ENCODE data around the gene SLC44A5. TPM values are rescaled to one million over a fixed set of nuclear protein-coding genes. Genes with fewer than 3 reads are reported as not detected.

Gene SLC44A5
- total and polyA plus RNA-seq, 2 donors (not counting 1 experiment from before 2014, with no cell fraction given) = 2.8 to 4.2 TPM

DNA sequence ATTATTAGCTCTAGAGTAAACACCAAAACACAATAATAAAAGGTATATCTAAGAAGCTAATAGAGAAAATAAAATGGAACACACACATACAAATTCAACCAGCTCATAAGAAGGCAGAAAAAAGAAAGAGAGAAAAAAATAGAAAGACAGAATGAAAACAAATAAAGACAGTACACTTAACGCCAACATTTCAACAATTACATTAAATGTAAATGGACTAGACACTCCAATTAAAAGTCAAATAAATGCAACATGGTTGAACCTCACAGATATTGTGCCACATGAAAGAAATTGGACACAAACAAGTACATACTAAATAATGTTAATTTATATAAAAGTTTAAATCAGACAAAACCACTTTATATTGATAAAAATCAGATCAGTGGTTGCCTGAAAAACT lies 56.0 kb downstream of the SLC44A5 start:
- no peak for DNase-seq
- no peak for ATAC-seq (ENCODE audit: low read depth)
- Histone ChIP-seq H2AFZ (ENCODE audit: insufficient read depth, low read depth, low read length, poor library complexity, severe bottlenecking) (no peak overlapping the region), H3K79me2 (ENCODE audit: control insufficient read depth, insufficient read depth, low read length) (no peaks in the 10 kb centered on the region), H3K27me3 (replicated peaks in 1 of 4; ENCODE audit: control extremely low read depth in 1 of 4, control insufficient read depth in 3 of 4, insufficient read depth in 4 of 4, low read length in 3 of 4) (no peaks in the 10 kb centered on the region), H3K9ac (ENCODE audit: low read length) (no peak overlapping the region), H4K20me1 (ENCODE audit: control insufficient read depth, insufficient read depth, low read length, poor library complexity, severe bottlenecking) (no peaks in the 10 kb centered on the region), H3K4me3 (ENCODE audit: control extremely low read depth in 1 of 5, extremely low read depth in 1 of 5, insufficient read depth in 1 of 5, low read depth in 2 of 5, low read length in 4 of 5) (no peak overlapping the region), H3K36me3 (replicated peaks in 1 of 2; ENCODE audit: control extremely low read depth in 1 of 2, control insufficient read depth in 1 of 2, extremely low read depth in 1 of 2, insufficient read depth in 2 of 2, low read length in 1 of 2) (no peaks in the 10 kb centered on the region), H3K4me1 (ENCODE audit: control insufficient read depth in 2 of 2, insufficient read depth in 2 of 2, low read length in 2 of 2) (no peaks in the 10 kb centered on the region), H3K27ac (ENCODE audit: low read length in 2 of 2) (no peak overlapping the region), H3K4me2 (replicated peaks; ENCODE audit: low read depth, low read length, poor library complexity, severe bottlenecking) (no peak overlapping the region), H3K9me3 (ENCODE audit: control extremely low read depth in 1 of 3, control insufficient read depth in 2 of 3, insufficient read depth in 1 of 3, low read length in 2 of 3) (peaks cover 0 to 1% (median 0%) of the 10 kb centered on the region in 3 donors)
- Mint-ChIP-seq H3K27ac (no peak overlapping the region), H3K4me1 (no peaks in the 10 kb centered on the region), H3K27me3 (no peaks in the 10 kb centered on the region), H3K9me3 (ENCODE audit: insufficient read depth) (peaks cover 2% of the 10 kb centered on the region), H3K4me3 (no peak overlapping the region)
- CTCF ChIA-PET = no interaction called here
- intact Hi-C loops (cut with micrococcal nuclease) = no loop called here
- WGBS (ENCODE audit: insufficient coverage) = no CpG with 5 or more reads among the region's 1 CpG
- no peak for TF ChIP-seq EZH2 (IDR thresholded peaks at IDR 0.05; ENCODE audit: borderline replicate concordance, insufficient read depth, low read depth, low read length, poor library complexity, severe bottlenecking)
- TF ChIP-seq, protein P1, sequence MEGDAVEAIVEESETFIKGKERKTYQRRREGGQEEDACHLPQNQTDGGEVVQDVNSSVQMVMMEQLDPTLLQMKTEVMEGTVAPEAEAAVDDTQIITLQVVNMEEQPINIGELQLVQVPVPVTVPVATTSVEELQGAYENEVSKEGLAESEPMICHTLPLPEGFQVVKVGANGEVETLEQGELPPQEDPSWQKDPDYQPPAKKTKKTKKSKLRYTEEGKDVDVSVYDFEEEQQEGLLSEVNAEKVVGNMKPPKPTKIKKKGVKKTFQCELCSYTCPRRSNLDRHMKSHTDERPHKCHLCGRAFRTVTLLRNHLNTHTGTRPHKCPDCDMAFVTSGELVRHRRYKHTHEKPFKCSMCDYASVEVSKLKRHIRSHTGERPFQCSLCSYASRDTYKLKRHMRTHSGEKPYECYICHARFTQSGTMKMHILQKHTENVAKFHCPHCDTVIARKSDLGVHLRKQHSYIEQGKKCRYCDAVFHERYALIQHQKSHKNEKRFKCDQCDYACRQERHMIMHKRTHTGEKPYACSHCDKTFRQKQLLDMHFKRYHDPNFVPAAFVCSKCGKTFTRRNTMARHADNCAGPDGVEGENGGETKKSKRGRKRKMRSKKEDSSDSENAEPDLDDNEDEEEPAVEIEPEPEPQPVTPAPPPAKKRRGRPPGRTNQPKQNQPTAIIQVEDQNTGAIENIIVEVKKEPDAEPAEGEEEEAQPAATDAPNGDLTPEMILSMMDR (IDR thresholded peaks at IDR 0.05) = no peak
- POLR2A ChIA-PET = no interaction called here

- DNase-seq (no peak), ATAC-seq (ENCODE audit: low read depth) (no peak)
- no peak overlapping the region for H3K4me2 ChIP-seq (replicated peaks; ENCODE audit: low read depth, low read length, poor library complexity, severe bottlenecking)
- ChIA-PET POLR2A (no interaction called here), CTCF (no interaction called here)
- no peaks in the 10 kb centered on the region for H3K36me3 ChIP-seq (replicated peaks in 1 of 2; ENCODE audit: control extremely low read depth in 1 of 2, control insufficient read depth in 1 of 2, extremely low read depth in 1 of 2, insufficient read depth in 2 of 2, low read length in 1 of 2)
- intact Hi-C loops (cut with micrococcal nuclease) = no loop called here
- no peak overlapping the region for H3K4me3 ChIP-seq (ENCODE audit: control extremely low read depth in 1 of 5, extremely low read depth in 1 of 5, insufficient read depth in 1 of 5, low read depth in 2 of 5, low read length in 4 of 5)
- H3K27me3 ChIP-seq (replicated peaks in 1 of 4; ENCODE audit: control extremely low read depth in 1 of 4, control insufficient read depth in 3 of 4, insufficient read depth in 4 of 4, low read length in 3 of 4) = no peaks in the 10 kb centered on the region
- Mint-ChIP-seq H3K27ac (no peak overlapping the region), H3K27me3 (no peaks in the 10 kb centered on the region), H3K9me3 (ENCODE audit: insufficient read depth) (peaks cover 2% of the 10 kb centered on the region), H3K4me3 (no peak overlapping the region), H3K4me1 (no peaks in the 10 kb centered on the region)
- no peak overlapping the region for H2AFZ ChIP-seq (ENCODE audit: insufficient read depth, low read depth, low read length, poor library complexity, severe bottlenecking)
- no peak overlapping the region for H3K9ac ChIP-seq (ENCODE audit: low read length)
- no peak overlapping the region for H3K27ac ChIP-seq (ENCODE audit: low read length in 2 of 2)
- H3K9me3 ChIP-seq (ENCODE audit: control extremely low read depth in 1 of 3, control insufficient read depth in 2 of 3, insufficient read depth in 1 of 3, low read length in 2 of 3) = peaks cover 0 to 1% (median 0%) of the 10 kb centered on the region in 3 donors
- TF ChIP-seq, protein P1 (IDR thresholded peaks at IDR 0.05) = no peak
- no peak for TF ChIP-seq EZH2 (IDR thresholded peaks at IDR 0.05; ENCODE audit: borderline replicate concordance, insufficient read depth, low read depth, low read length, poor library complexity, severe bottlenecking)
- H3K4me1 ChIP-seq (ENCODE audit: control insufficient read depth in 2 of 2, insufficient read depth in 2 of 2, low read length in 2 of 2) = no peaks in the 10 kb centered on the region
- no peaks in the 10 kb centered on the region for H4K20me1 ChIP-seq (ENCODE audit: control insufficient read depth, insufficient read depth, low read length, poor library complexity, severe bottlenecking)
- 100% methylated on average over 1 of the region's 2 CpGs for WGBS (ENCODE audit: insufficient coverage)
- no peaks in the 10 kb centered on the region for H3K79me2 ChIP-seq (ENCODE audit: control insufficient read depth, insufficient read depth, low read length)
Observed at GRCh38 chr1:75554181-75554580, 56.7 kb downstream of the SLC44A5 start.
